HepG2 (cell line): ENCODE data around the gene SMARCA4. TPM values are rescaled to one million over a fixed set of nuclear protein-coding genes. Genes with fewer than 3 reads are reported as not detected.

Experiments used
- ATF5 ChIP-seq: sonication (generic); formaldehyde crosslinking; IDR thresholded peaks from 2 replicates; pipeline ENCODE4 v1.4.0; 2020; ENCODE audit warnings: mild to moderate bottlenecking, low read depth, missing genetic modification reagents
- CC2D1A ChIP-seq: sonication (generic); formaldehyde crosslinking; IDR thresholded peaks from 2 replicates; pipeline ENCODE4 v1.8.1; 2023; ENCODE audit warnings: mild to moderate bottlenecking, missing genetic modification reagents
- DMTF1 ChIP-seq: sonication (generic); formaldehyde crosslinking; IDR thresholded peaks from 2 replicates; pipeline ENCODE4 v1.4.0; 2020; ENCODE audit warnings: mild to moderate bottlenecking, missing genetic modification reagents
- DR1 ChIP-seq: sonication (generic); formaldehyde crosslinking; IDR thresholded peaks from 2 replicates; pipeline ENCODE4 v1.8.0; 2021; ENCODE audit warnings: mild to moderate bottlenecking, missing genetic modification reagents, inconsistent platforms
- GFI1 ChIP-seq: sonication (generic); formaldehyde crosslinking; IDR thresholded peaks from 2 replicates; pipeline ENCODE4 v1.5.0; 2020; ENCODE audit warnings: missing genetic modification reagents, mild to moderate bottlenecking, borderline replicate concordance
- HNRNPH1 ChIP-seq: fragments of 200-400 bp; formaldehyde crosslinking; optimal IDR thresholded peaks from 2 replicates; pipeline ENCODE3; 2017; ENCODE audit warnings: mild to moderate bottlenecking, low read depth, low read length
- KAT7 ChIP-seq: IDR thresholded peaks from 2 replicates; pipeline ENCODE4 v1.6.1; 2018; ENCODE audit warnings: borderline replicate concordance, missing compliant biosample characterization
- PLRG1 ChIP-seq: fragments of 450-650 bp; conservative IDR thresholded peaks from 2 replicates; pipeline ENCODE4 v1.6.1; 2016
- PRDM4 ChIP-seq: sonication (generic); formaldehyde crosslinking; IDR thresholded peaks from 2 replicates; pipeline ENCODE4 v1.9.0; 2021; ENCODE audit warnings: missing genetic modification reagents, borderline replicate concordance
- STAT5B ChIP-seq: sonication (generic); formaldehyde crosslinking; IDR thresholded peaks from 2 replicates; pipeline ENCODE4 v1.4.0; 2020; ENCODE audit warnings: missing genetic modification reagents
- TAF1 ChIP-seq: sonication (generic); formaldehyde crosslinking; IDR thresholded peaks from 2 replicates; pipeline ENCODE4 v1.4.0; 2020; ENCODE audit warnings: missing genetic modification reagents
- TP53 ChIP-seq: sonication (generic); formaldehyde crosslinking; conservative IDR thresholded peaks from 2 replicates; pipeline ENCODE4 v1.4.0; 2020; ENCODE audit warnings: missing genetic modification reagents
- ZBTB10 ChIP-seq: sonication (generic); formaldehyde crosslinking; IDR thresholded peaks from 2 replicates; pipeline ENCODE4 v1.4.0; 2020; ENCODE audit warnings: missing genetic modification reagents, borderline replicate concordance
- ZNF253 ChIP-seq: sonication (generic); formaldehyde crosslinking; IDR thresholded peaks from 2 replicates; pipeline ENCODE4 v1.8.0; 2022; ENCODE audit warnings: mild to moderate bottlenecking, missing genetic modification reagents, borderline replicate concordance
- ZNF503 ChIP-seq: sonication (generic); formaldehyde crosslinking; IDR thresholded peaks from 2 replicates; pipeline ENCODE4 v1.4.0; 2020; ENCODE audit warnings: missing genetic modification reagents
- ZNF580 ChIP-seq: IDR thresholded peaks from 2 replicates; pipeline ENCODE4 v1.6.1; 2016; ENCODE audit warnings: low read depth, borderline replicate concordance
- polyA plus RNA-seq, 8 experiments: library from polyadenylated mRNA; depleted of rRNA in 3 of 8; stranded (reverse) in 7 of 8; unstranded in 1 of 8; fragments of >200 nt; fragmentation: Illumina TruSeq in 4 of 8; extraction: Trizol in 4 of 8; gene quantifications; 2 replicates each; pipeline versions ENCODE4 v1.2.1 to v1.2.3, GENCODE V29; 2011 to 2016; ENCODE audit warnings: low read depth in 4 of 8, missing spikeins in 1 of 8, mixed read lengths in 1 of 8; ENCODE audit not compliant: insufficient read depth in 1 of 8
- total RNA-seq, 5 experiments: library from RNA; depleted of rRNA; stranded (reverse); fragments of >200 nt; fragmentation: Illumina TruSeq; extraction: Trizol; gene quantifications; 2 replicates each; pipeline ENCODE4 v1.2.3, GENCODE V29; 2016; ENCODE audit warnings: low read depth in 1 of 5

The SMARCA4 gene
- total and polyA plus RNA-seq, 2 of the 13 experiments (the other 11 are each of a cell fraction or from before 2014, with no cell fraction given) = 25.4 to 45.9 TPM

GRCh38 chr19:10960314-10961072, at the start of gene SMARCA4 (continued):
- no peak for TF ChIP-seq DMTF1 (CRISPR knock-in tag)
- no peak; the same call in 1 of the 2 replicates for TF ChIP-seq DR1
- TF ChIP-seq ATF5 (CRISPR knock-in tag) = 0 out of 2 replicates have a peak, but pooled peaks have one; percentile 70
- TF ChIP-seq ZNF253 = no peak; the same call in 1 of the 2 replicates
- peak; percentile 90 for TF ChIP-seq TAF1 (CRISPR knock-in tag)
- 0 out of 2 replicates have a peak, but pooled peaks have one; percentile 43 for TF ChIP-seq STAT5B
- TF ChIP-seq GFI1 (CRISPR knock-in tag) = no peak; the same call in 1 of the 2 replicates
- TF ChIP-seq TP53 (CRISPR knock-in tag) = no peak
- TF ChIP-seq CC2D1A (CRISPR knock-in tag) = no peak
- TF ChIP-seq PRDM4 (CRISPR knock-in tag) = no peak
- no peak for TF ChIP-seq HNRNPH1
- TF ChIP-seq PLRG1 = no peak
- TF ChIP-seq ZNF503 = no peak
- no peak for TF ChIP-seq ZBTB10 (CRISPR knock-in tag)
- peak; percentile 76 for TF ChIP-seq ZNF580
- TF ChIP-seq KAT7 = peak; percentile 71; the same call in 1 of the 2 replicates
